NCI-H2227 treated with DMSO at 0.1 percent for 48 hours (cell line): ENCODE results near the gene SHROOM2.
"Not testable (repeated sequence)": the region's sequence is repeated elsewhere in the genome, so short reads cannot be mapped to it uniquely, and the experiment has no call there.

ENCODE experiments used
- DNase-seq: peaks from one replicate; lab custom pipeline; 2025; lab: John Stamatoyannopoulos, UW

The SHROOM2 gene, protein sequence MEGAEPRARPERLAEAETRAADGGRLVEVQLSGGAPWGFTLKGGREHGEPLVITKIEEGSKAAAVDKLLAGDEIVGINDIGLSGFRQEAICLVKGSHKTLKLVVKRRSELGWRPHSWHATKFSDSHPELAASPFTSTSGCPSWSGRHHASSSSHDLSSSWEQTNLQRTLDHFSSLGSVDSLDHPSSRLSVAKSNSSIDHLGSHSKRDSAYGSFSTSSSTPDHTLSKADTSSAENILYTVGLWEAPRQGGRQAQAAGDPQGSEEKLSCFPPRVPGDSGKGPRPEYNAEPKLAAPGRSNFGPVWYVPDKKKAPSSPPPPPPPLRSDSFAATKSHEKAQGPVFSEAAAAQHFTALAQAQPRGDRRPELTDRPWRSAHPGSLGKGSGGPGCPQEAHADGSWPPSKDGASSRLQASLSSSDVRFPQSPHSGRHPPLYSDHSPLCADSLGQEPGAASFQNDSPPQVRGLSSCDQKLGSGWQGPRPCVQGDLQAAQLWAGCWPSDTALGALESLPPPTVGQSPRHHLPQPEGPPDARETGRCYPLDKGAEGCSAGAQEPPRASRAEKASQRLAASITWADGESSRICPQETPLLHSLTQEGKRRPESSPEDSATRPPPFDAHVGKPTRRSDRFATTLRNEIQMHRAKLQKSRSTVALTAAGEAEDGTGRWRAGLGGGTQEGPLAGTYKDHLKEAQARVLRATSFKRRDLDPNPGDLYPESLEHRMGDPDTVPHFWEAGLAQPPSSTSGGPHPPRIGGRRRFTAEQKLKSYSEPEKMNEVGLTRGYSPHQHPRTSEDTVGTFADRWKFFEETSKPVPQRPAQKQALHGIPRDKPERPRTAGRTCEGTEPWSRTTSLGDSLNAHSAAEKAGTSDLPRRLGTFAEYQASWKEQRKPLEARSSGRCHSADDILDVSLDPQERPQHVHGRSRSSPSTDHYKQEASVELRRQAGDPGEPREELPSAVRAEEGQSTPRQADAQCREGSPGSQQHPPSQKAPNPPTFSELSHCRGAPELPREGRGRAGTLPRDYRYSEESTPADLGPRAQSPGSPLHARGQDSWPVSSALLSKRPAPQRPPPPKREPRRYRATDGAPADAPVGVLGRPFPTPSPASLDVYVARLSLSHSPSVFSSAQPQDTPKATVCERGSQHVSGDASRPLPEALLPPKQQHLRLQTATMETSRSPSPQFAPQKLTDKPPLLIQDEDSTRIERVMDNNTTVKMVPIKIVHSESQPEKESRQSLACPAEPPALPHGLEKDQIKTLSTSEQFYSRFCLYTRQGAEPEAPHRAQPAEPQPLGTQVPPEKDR (N-terminal part only)

DNA sequence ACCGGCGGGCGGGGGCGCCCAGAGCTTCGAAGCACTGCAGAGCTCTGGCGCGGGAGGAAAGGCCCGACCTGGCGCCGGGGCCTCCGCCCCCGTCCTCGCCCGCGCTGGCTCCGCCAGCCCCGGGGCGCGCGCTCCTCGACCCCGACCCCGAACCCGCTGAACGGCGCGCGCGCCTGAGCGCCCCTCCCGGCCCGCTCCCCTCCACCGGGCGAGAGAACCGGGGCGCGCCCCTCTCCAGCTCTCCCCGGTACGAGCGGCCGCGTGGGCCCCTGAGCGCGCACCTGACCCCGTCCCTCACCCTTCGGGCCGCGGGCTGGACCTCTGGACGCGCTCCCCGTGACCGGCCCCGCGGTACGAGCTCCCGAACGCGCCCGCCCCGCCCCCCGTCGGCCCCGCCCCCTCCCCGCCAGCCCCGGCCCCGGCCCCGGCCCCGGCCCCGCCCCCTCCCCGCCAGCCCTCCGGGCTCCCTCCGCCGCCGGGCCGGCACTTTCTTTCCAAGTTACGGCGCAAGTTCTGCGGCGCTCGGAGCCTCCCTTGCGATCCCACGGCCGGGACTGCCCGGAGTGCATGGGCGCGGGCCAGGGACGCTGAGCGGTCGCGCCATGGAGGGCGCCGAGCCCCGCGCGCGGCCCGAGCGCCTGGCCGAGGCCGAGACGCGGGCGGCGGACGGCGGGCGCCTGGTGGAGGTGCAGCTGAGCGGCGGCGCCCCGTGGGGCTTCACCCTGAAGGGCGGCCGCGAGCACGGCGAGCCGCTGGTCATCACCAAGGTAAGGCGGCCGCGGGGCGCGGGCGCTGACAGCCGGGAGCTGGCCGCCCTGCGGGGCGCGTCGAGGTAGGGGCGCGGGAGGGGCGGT lies at the start of gene SHROOM2:
Gene SHROOM2, plus strand, starts transcription at position 486 of the 854 bp plus-strand sequence. Its CDS starts 117 bp downstream, at position 603.
- DNase-seq: no peak

DNA sequence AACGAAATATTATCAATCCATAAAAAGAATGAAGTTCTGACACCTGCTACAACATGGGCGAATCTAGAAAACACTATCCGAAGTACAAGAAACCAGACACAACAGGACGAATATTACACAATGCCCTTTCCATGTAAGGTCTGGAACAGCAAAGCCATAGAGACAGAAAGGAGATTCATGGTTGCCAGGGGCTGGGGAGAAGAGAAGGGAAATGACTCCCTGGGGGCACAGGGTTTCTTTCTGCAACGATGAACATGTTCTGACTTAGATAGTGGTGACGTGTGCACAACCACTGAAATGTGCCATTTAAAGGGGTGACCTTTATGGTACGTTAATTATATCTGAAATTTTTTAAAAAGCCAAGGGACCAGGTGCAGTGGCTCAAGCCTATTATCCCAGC lies 48.9 kb upstream of the SHROOM2 start:
- DNase-seq: no peak

DNA sequence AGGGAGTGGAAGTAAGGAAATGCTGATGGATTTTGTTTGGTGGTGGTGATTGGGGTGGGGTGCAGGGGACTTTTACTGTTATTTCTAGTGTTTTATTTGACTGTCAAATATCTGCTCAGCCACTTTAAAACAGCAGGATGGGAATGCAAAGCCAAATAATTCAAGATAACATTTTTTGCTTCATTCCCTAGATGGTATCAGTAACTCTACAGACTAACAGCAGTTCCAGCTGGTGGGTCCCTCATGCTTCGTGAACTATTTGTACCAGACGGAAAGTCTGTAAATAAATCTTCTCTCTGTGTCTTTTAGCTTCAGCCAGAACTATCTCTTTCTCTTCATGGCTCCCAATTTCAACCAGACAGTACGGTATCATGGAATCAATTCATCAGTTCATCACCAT lies 48.1 kb upstream of the SHROOM2 start:
- DNase-seq: no peak

DNA sequence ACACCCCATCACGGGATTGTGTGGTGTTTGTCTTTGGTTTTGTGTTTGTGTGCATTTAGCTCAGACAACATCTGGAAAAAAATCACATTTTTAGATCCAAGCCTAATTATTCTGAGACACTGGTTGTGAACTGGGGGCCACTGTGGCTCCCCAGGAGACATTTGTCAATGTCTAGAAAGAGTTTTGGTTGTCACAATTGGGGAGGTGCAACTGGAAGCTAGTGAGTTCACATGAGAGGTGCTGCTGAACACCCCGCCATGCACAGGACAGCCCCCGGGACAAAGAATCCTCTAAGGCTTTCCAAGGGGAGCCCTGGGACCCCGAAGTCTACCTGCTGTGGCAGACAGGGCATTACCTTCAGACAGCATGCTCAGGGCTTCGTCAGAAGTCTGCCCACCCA lies 47.1 kb upstream of the SHROOM2 start:
- no peak for DNase-seq

DNA sequence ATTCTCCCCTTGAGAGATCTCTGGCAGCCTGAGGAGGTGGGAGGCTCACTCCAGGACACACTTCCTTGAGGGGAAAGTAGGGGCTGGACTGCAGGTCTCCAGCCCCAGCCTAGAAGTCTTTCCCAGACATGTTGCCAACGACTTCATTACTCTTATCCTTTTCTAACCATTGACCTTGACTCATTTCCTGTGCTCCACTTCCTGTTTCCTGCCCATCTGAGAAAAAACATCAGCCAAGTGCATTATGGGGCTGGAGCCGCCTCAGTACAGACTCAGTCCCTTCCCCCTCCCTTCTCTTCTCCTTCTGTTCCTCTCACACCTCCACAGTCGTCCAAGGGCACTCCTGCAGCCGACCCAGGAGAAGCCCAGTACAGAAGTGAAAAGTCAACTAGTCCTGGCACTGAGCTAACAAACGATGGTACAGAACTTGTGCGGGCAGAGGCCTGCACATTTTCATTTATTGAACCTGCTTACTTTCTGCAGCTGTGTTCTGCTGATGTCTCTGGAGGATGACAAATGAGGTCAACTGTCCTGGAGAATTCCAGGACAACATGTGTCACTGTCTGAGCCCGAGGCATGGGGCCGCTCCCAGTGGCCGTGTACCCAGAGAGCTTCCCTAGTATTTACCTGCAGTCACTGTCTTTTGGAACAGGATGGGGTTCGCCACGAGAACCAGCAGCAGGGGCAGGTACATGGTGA lies 40.7 kb upstream of the SHROOM2 start:
- DNase-seq: no peak

DNA sequence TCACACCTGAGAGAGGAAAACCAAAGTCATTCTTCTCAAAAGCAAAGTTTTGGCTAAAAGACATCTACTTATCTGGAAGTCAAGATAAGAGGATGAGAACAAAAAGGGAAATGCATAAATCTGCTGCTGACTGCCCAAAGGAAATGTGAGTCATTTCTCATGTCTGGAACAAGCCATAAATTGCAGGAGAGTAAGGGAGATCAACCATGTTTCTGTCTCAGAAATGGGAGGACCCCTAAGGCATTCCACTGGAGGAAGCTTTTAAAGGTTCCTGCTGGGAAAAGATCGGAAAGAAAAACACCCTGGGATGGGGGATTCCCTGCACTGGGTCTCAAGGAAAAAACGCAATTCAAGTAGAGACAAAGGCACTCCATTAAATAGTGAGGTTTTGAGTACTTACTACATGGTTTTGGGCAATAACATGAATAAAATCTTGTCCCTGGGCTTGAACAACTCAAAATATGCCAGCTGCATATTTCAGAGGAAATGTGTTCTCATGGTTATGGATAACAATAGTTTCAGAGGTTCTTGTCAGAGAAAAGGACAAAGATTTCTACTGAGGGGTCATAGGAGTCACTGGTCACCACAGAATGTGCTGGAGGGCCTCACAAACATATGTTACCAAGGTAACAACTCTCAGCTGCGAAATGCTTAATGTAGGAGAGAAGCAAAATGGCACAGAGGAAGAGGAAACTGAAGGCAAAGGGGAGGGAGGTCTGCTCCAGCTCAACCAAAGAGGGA lies 39.9 kb upstream of the SHROOM2 start:
- DNase-seq: no peak

DNA sequence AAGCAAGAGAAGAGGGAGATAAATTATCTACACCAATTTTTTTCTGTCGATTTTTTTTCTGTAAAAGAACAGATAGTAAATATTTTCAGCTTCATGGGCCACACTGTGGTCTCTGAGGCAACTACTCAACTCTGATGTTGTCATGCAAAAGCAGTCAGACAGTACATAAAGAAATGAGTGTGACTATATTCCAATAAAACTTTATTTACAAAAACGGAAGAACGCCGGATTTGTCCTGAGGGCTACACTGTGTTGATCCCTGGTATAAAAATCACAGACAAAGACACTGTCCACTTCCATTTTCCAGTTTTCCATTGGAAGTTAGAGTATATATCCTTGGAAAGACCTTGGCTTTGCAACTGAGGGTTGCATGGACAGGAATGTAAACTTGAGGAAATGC lies 38.6 kb upstream of the SHROOM2 start:
- no peak for DNase-seq

DNA sequence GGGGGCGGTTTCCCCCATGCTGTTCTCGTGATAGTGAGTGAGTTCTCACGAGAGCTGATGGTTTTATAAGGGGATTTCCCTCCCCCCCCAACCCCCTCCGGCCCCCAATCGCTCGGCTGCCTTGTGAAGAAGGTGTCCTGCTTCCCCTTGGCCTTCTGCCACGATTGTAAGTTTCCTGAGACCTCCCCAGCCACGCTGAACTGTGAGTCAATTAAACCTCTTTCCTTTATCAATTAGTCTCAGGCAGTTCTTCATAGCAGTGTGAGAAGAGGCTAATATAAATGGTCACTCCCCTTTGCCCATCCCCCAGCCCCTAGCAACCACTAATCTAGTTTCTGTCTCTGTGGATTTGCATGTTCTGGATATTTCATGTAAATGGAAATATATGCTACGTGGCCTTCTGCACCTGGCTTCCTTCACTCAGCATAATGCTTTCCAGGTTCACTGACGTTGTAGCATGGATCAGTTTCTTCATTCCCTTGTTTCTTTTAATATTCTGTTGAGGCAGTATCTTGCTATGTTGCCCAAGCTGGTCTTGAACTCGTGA lies 37.0 kb upstream of the SHROOM2 start:
- DNase-seq: no peak

DNA sequence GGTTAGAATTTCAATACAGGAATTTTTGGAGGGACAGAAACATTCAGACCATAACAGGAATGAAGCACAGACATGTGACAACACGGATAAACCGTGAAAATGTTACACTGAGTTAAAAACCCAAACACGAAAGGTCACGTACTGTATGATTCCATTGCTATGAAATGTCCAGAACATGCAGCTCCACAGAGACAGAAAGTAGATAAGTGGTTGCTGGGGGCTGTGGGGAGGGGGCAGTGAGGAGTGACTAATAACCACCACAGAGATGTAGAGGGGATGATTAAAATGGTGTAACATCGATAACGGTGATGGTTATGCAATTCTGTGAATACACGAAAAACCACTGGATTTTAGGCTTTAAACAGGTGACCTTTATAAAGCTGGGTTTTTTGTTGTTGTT lies 28.9 kb upstream of the SHROOM2 start:
- no peak for DNase-seq

DNA sequence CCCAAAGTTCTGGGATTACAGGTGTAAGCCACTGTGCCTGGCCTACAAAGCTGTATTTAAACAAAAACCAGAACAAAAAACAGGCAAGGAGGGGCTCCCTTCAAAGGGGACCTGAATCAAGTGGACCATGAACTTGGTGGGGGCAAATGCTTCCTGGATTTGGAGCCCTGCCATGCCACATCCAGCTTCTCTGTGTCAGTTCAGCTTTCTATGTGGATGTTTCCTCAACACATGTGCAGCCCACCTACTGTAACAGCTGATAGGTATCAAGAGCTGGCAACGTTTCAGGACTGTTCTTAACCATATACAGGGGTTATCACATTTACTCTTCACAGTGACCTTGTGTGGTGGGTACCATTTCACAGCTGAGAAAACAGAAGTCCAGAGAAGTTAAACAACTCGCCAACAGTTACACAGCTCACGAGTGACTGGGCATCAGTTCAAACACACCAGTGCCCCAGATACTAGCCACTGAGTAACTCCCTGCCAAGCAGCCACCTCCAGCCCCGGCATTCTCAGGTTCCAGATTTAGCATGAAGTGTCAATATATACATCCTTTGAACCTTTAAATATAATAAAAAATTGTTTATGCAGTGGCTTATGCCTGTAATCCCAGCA lies 28.1 kb upstream of the SHROOM2 start:
- no peak for DNase-seq

DNA sequence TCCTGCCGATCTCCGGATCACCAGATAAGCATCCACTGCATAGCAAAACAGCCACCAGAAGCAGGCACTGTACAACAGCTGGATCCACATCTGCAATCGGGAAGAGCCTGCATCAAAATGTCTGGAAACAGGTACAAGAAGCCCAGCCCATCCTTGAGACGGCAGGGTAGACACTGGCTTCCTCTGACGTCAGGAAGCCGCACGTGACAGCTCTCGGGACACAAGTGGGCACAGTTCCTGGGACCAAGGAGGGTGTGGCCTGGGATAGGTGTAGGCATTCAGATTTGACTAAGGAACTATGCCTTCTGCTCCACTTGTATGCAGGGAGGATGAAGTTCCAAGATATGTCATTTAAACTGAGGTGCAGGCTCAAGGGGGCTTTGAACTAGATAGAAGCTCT lies 26.9 kb upstream of the SHROOM2 start:
- DNase-seq: peak; percentile 2

DNA sequence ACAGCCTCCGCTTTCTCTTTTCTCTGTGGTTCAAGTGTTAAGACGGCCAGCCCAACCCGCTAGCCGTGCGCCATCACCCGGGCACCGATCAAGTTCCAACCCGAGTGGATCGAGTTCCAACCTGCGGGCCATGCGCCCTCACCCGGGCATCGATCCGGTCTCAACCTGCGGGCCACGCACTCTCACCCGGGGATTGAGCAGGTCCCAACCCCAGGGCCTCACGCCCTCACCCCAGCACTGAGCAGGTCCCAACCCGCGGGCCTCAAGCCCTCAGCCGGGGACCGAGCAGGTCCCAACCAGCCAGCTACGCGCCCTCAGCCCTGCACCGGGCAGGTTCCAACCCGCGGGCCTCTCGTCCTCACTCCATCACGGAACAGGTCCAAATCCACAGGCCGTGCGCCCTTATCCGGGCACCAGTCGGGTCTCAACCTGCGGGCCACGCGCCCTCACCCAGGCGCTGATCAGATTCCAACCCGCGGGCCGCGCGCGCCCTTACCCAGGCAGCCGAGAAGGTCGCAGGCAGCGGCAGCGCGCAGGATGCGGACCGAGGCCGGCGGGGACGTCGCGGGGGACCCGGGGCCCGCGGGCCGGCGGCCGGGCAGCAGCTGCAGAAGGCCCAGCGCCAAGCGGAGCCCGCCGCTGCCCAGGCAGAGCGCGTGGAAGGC lies 21.0 kb upstream of the SHROOM2 start:
- DNase-seq: no peak

DNA sequence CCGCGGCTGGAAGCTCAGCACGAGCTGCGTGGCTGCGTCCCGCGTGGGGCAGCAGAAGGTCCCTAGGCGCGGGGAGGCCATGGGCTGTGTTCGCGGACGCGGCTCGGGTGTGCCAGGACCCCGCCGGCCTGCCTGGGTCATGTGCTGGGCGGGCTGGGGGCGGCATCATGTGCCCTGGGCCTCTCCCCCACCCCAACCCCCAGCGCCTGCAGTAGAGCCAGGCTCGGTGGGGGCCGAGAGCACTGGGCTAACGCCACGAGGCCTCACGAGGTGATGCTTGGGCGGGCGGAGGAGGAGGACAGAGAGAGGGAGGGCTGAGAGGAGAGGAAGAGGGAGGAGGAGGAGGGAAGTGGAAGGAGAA lies 20.5 kb upstream of the SHROOM2 start, which contains the start of gene GPR143:
Gene GPR143, minus strand, starts transcription at position 111 of the 361 bp plus-strand sequence. Its CDS starts 30 bp downstream, at position 81.
- no peak for DNase-seq

DNA sequence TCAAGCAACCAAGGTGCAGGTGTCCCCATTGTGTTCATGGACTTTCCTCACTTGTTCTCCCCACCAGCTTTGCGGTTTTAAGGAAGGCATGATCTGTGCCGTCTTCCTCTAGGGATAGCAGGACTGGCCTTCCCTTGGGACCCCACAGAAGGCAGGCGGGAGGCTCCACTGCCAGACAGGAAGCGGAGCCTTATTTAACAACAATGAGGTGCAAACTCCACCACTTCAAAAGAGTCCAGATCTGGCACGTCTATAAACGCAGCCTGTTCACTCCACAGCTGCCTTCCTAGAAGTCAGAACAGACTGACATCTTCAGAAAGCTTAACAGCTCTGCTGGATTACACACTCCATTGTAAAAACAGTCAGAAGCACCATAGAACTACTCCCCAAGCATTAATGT lies 18.9 kb upstream of the SHROOM2 start:
- no peak for DNase-seq

DNA sequence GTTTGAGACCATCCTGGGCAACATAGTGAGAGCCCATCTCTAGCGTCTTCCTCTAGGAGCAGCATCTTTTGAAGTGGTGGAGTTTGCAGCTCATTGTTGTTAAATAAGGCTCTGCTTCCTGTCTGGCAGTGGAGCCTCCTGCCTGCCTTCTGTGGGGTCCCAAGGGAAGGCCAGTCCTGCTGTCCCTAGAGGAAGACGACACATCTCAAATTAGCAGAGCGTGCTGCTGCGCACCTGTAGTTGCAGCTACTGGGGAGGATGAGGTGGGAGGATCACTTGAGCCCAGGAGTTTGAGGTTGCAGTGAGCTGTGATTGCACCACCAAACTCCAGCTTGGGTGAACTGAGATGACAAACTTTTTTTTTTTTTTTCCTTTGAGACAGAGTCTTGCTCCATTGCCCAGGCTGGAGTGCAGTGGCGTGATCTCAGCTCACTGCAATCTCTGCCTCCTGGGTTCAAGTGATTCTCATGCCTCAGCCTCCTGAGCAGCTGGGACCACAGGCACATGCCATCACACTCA lies 17.8 kb upstream of the SHROOM2 start:
- DNase-seq: not testable (repeated sequence)

DNA sequence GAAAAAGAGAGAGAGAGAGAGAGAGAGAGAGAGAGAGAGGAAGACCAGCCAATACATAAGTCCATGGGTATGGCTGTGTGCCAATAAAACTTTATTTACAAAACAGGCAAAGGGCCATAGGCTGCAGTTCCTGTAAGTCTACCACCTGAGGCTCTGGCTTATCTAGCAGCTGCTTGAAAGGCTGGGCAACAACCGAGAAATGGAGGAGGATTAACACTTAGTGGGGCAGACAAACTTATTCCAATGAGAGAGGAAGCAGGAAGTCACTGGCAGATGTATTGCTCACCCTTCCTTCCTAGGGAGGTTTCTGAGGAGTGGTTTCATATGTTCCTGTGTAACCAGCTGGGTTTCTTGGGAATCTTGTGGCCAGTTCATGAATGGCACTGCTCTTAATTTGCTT lies 15.9 kb upstream of the SHROOM2 start:
- DNase-seq: no peak

DNA sequence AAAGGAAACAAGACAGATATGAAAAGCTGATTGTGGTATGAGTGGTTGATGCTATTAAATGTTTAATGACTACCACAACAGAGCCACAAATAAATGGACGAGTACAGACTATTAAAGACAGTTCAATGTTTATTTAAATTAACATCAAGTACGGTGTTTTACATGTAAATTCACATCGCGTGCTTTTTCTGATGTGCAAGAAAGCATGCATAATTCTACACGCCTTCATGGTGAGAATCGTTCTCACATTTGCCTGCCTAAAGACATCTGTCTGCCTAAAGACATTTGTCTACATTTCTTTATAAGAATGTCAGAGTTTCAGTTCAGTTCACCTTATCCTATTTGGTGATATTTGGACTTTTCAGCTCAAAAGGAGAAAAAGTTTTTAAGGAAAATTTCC lies 13.3 kb upstream of the SHROOM2 start:
- no peak for DNase-seq

DNA sequence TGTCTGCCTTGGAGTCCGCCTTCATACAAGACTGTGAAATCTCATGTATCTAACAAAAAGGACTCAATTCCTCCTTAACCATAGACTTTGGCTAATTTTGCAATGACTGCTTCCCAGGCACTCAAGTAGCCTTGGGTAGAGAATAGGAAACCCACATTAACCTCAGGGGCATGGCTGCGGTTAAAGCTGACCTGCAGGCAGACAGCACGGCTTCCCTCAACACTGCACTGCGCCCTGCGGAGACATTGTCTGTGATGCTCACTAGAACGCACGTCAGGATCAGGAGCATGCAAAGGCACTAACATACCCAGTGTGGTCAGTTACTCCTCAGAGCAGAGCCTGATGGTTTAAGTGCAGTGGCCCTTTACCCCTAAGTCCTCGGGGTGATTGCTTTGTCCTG lies 10.3 kb upstream of the SHROOM2 start:
- no peak for DNase-seq
